GM12878 (cell line): ENCODE measurements around the gene RANBP1. TPM values are rescaled to one million over a fixed set of nuclear protein-coding genes. Genes with fewer than 3 reads are reported as not detected.

Experiments
- ATAC-seq: fragments of 200-7000 bp; cut with Tn5 transposase; 3 replicates; pipeline ENCODE4 v1.9.1; 2020; ENCODE audit warnings: mild to moderate bottlenecking, moderate library complexity
- BruUV-seq: library from RNA; stranded (reverse); fragments of 400-500 nt; replicated peaks from 2 replicates; lab custom pipeline; 2021; lab: Mats Ljungman, UMichigan
- CTCF ChIA-PET: fragments of 300-600 bp; sonication (Branson Sonifier 250); formaldehyde crosslinking; extraction: SDS; loops from one replicate; lab custom pipeline; 2021; ENCODE audit warnings: inconsistent platforms; lab: Yijun Ruan, JAX
- POLR2A ChIA-PET: fragments of 350-600 bp; formaldehyde crosslinking; extraction: SDS; loops from one replicate; lab custom pipeline; 2021; ENCODE audit warnings: inconsistent platforms; lab: Charles Lee
- RAD21 ChIA-PET: fragments of 300-600 bp; sonication (Branson Sonifier 250); formaldehyde crosslinking; loops from one replicate; lab custom pipeline; 2023; ENCODE audit warnings: antibody characterized with exemption; ENCODE audit not compliant: unreplicated experiment; lab: Charles Lee
- SMC1A ChIA-PET: fragments of 300-600 bp; sonication (Branson Sonifier 250); formaldehyde crosslinking; loops from one replicate; lab custom pipeline; 2023; ENCODE audit not compliant: unreplicated experiment, uncharacterized antibody; lab: Charles Lee
- DNase-seq: peaks from one replicate; pipeline ENCODE4 v3.0.0-alpha.2; 2011; ENCODE audit warnings: low read depth, low spot score
- FAIRE-seq: peaks from 3 replicates; lab custom pipeline; 2011; peaks lifted over from hg19 to GRCh38; lab: Jason Lieb, UNC
- H2AFZ ChIP-seq: 2 replicates; pipeline ENCODE4 v1.6.0; 2011; ENCODE audit warnings: low read depth, low read length, control low read depth; ENCODE audit not compliant: control insufficient read depth
- H3K27ac ChIP-seq: 2 replicates; pipeline ENCODE4 v1.5.1; 2011; ENCODE audit warnings: control low read depth; ENCODE audit not compliant: control insufficient read depth, insufficient read depth
- H3K27me3 ChIP-seq, 2 experiments: replicated peaks in 1 of 2; 2 replicates each; pipeline versions ENCODE4 v1.6.0 to v1.6.1; 2011; ENCODE audit warnings: low read length in 1 of 2; ENCODE audit not compliant: control insufficient read depth in 2 of 2, insufficient read depth in 2 of 2
- H3K36me3 ChIP-seq, 2 experiments: 2 replicates each; pipeline ENCODE4 v1.5.1; 2011; ENCODE audit warnings: low read length in 1 of 2; ENCODE audit not compliant: control insufficient read depth in 2 of 2, insufficient read depth in 2 of 2
- H3K4me1 ChIP-seq: 2 replicates; pipeline ENCODE4 v1.6.1; 2011; ENCODE audit warnings: mild to moderate bottlenecking, low read length, moderate library complexity, mixed read lengths; ENCODE audit not compliant: control insufficient read depth, insufficient read depth
- H3K4me2 ChIP-seq: 2 replicates; pipeline ENCODE4 v1.6.0; 2011; ENCODE audit warnings: control low read depth; ENCODE audit not compliant: control insufficient read depth, insufficient read depth
- H3K4me3 ChIP-seq: fragments of 200-600 bp; sonication (generic); 2 replicates; pipeline ENCODE4 v1.5.1; 2016
- H3K79me2 ChIP-seq: 2 replicates; pipeline ENCODE4 v1.6.0; 2011; ENCODE audit warnings: low read length; ENCODE audit not compliant: control insufficient read depth, insufficient read depth
- H3K9ac ChIP-seq: 2 replicates; pipeline ENCODE4 v1.8.0; 2011; ENCODE audit warnings: low read length, control low read depth, mixed read lengths; ENCODE audit not compliant: control insufficient read depth, insufficient read depth
- H3K9me3 ChIP-seq: replicated peaks from 3 replicates; pipeline ENCODE4 v1.5.1; 2011; ENCODE audit warnings: mild to moderate bottlenecking, low read length; ENCODE audit not compliant: control insufficient read depth, insufficient read depth
- H4K20me1 ChIP-seq: 2 replicates; pipeline ENCODE4 v1.6.0; 2011; ENCODE audit not compliant: control insufficient read depth, insufficient read depth
- DPF2 ChIP-seq: fragments of 450-650 bp; IDR thresholded peaks from 2 replicates; pipeline ENCODE4 v1.6.1; 2017; ENCODE audit warnings: mild to moderate bottlenecking
- FOXM1 ChIP-seq: IDR thresholded peaks from 2 replicates; pipeline ENCODE4 v1.6.1; 2012; ENCODE audit warnings: low read depth, mild to moderate bottlenecking, inconsistent platforms, low read length, moderate library complexity
- NFXL1 ChIP-seq: fragments of 450-650 bp; IDR thresholded peaks from 2 replicates; pipeline ENCODE4 v1.6.1; 2017; ENCODE audit warnings: antibody characterized with exemption, mild to moderate bottlenecking, borderline replicate concordance
- PAX5 ChIP-seq: IDR thresholded peaks from 2 replicates; pipeline ENCODE4 v1.6.1; 2011; ENCODE audit warnings: low read depth, low read length, borderline replicate concordance
- PML ChIP-seq: IDR thresholded peaks from 2 replicates; pipeline ENCODE4 v1.6.1; 2012; ENCODE audit warnings: low read length, inconsistent platforms
- POLR2AphosphoS2 ChIP-seq: IDR thresholded peaks from 2 replicates; pipeline ENCODE4 v1.6.1; 2011; ENCODE audit warnings: low read depth, mild to moderate bottlenecking, low read length, improper control_type of control experiment, moderate library complexity
- RBBP5 ChIP-seq: fragments of 200-600 bp; sonication (generic); conservative IDR thresholded peaks from 2 replicates; pipeline ENCODE4 v1.6.1; 2016
- RUNX3 ChIP-seq: IDR thresholded peaks from 2 replicates; pipeline ENCODE4 v1.6.1; 2012; ENCODE audit warnings: low read length, inconsistent platforms
- SIX5 ChIP-seq: IDR thresholded peaks from 2 replicates; pipeline ENCODE4 v1.6.1; 2011; ENCODE audit warnings: mild to moderate bottlenecking, low read depth, low read length, moderate library complexity; ENCODE audit not compliant: severe bottlenecking
- ZNF207 ChIP-seq: fragments of 450-650 bp; IDR thresholded peaks from 2 replicates; pipeline ENCODE4 v1.6.1; 2014; ENCODE audit warnings: antibody characterized with exemption, mild to moderate bottlenecking, borderline replicate concordance
- ZNF384 ChIP-seq: IDR thresholded peaks from 2 replicates; pipeline ENCODE4 v1.6.1; 2012; ENCODE audit warnings: low read depth, mild to moderate bottlenecking, low read length, improper control_type of control experiment, borderline replicate concordance
- ZZZ3 ChIP-seq: IDR thresholded peaks from 2 replicates; pipeline ENCODE4 v1.6.1; 2011; ENCODE audit warnings: low read depth; ENCODE audit not compliant: control insufficient read depth, insufficient read length
- WGBS: methylation state at CpG from one replicate; pipeline ENCODE4 v1.1.6; 2016; ENCODE audit warnings: low lambda C conversion rate; ENCODE audit not compliant: insufficient replicate concordance, insufficient coverage; ENCODE audit errors: missing lambda C conversion rate; 5-methylcytosine and 5-hydroxymethylcytosine counted together
- in situ Hi-C: fragments of 300-500 bp; cut with MboI; formaldehyde crosslinking; loops from 9 replicates; pipeline ENCODE4 v1.14.3; 2018; ENCODE audit warnings: mixed read lengths
- intact Hi-C: fragments of 100-400 bp; cut with micrococcal nuclease; formaldehyde crosslinking; loops from one replicate; pipeline ENCODE4 v1.14.2; 2022; ENCODE audit not compliant: unreplicated experiment
- polyA plus RNA-seq, 11 experiments: library from polyadenylated mRNA; depleted of rRNA in 4 of 11; unstranded in 6 of 11; stranded (reverse) in 5 of 11; fragments of >200 nt; fragmentation: Nextera tagmentation in 4 of 11; fragmentation: Illumina TruSeq in 1 of 11; extraction: Ambion mirVana in 4 of 11; extraction: Trizol in 1 of 11; gene quantifications; 1 replicate in 1 of 11; 2 replicates in 10 of 11; pipeline versions ENCODE4 v1.2.1 to v1.2.3, GENCODE V29; 2011 to 2016; ENCODE audit warnings: inconsistent platforms in 2 of 11, missing spikeins in 2 of 11, low read depth in 1 of 11
- total RNA-seq, 4 experiments: library from RNA; depleted of rRNA in 3 of 4; stranded (reverse); fragments of >200 nt in 3 of 4; fragmentation: Illumina TruSeq in 1 of 4; extraction: Trizol in 1 of 4; gene quantifications; 2 replicates each; pipeline versions ENCODE4 v1.2.1 to v1.2.3, GENCODE V29; 2013 to 2021
- TF ChIP-seq, protein P1 (sequence below): fragments of 450-650 bp; IDR thresholded peaks from 2 replicates; pipeline ENCODE4 v1.6.1; 2014; ENCODE audit warnings: mild to moderate bottlenecking
- TF ChIP-seq, protein P2 (sequence below): fragments of 450-650 bp; IDR thresholded peaks from 2 replicates; pipeline ENCODE4 v1.6.1; 2016; ENCODE audit warnings: mild to moderate bottlenecking

Gene RANBP1
- total and polyA plus RNA-seq, 10 of the 15 experiments (the other 5 are each of a cell fraction or from before 2014, with no cell fraction given), result 55.3 to 808 (median 394) TPM

DNA sequence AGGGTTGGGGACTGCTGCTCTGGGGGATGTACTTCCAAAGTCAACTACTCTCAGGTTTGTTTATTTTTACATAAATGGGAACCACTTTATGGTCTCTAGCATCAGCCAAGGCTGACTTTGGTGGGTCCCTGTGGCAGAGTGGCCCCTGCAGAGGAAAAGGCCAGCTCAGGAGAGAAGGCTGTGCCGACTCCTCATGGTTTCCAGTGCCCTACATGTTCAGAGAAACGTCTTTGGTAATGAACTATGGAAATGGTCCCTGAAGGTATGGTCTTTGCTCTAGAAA is 12.7 kb downstream of the RANBP1 start:
- FAIRE-seq (no peak), DNase-seq (no peak), ATAC-seq (no peak)
- no peak overlapping the region for H3K9ac ChIP-seq
- CTCF ChIA-PET, result interaction anchor here (2.1 kb wide), 1 partner anchor 160 kb away, joined by 7 read pairs; no protein-coding TSS in a partner anchor
- no peak overlapping the region for H3K27ac ChIP-seq
- no peaks in the 10 kb centered on the region for H4K20me1 ChIP-seq
- no peak overlapping the region for H2AFZ ChIP-seq
- SMC1A ChIA-PET, result no interaction called here
- no peak for TF ChIP-seq FOXM1
- TF ChIP-seq RUNX3, result no peak
- TF ChIP-seq PAX5, result no peak
- TF ChIP-seq POLR2AphosphoS2, result 0 out of 2 replicates have a peak, but pooled peaks have one; percentile 18
- no peak for TF ChIP-seq RBBP5
- no peak for TF ChIP-seq ZZZ3
- no peak for TF ChIP-seq ZNF384
- TF ChIP-seq, protein P1, sequence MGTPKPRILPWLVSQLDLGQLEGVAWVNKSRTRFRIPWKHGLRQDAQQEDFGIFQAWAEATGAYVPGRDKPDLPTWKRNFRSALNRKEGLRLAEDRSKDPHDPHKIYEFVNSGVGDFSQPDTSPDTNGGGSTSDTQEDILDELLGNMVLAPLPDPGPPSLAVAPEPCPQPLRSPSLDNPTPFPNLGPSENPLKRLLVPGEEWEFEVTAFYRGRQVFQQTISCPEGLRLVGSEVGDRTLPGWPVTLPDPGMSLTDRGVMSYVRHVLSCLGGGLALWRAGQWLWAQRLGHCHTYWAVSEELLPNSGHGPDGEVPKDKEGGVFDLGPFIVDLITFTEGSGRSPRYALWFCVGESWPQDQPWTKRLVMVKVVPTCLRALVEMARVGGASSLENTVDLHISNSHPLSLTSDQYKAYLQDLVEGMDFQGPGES, result no peak
- peak; percentile 61; the same call in 1 of the 2 replicates for TF ChIP-seq PML
- TF ChIP-seq NFXL1, result no peak
- no peak for TF ChIP-seq ZNF207
- TF ChIP-seq, protein P2, sequence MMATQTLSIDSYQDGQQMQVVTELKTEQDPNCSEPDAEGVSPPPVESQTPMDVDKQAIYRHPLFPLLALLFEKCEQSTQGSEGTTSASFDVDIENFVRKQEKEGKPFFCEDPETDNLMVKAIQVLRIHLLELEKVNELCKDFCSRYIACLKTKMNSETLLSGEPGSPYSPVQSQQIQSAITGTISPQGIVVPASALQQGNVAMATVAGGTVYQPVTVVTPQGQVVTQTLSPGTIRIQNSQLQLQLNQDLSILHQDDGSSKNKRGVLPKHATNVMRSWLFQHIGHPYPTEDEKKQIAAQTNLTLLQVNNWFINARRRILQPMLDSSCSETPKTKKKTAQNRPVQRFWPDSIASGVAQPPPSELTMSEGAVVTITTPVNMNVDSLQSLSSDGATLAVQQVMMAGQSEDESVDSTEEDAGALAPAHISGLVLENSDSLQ, result no peak
- TF ChIP-seq DPF2, result no peak
- TF ChIP-seq SIX5, result no peak
- intact Hi-C loops (no loop called here), in situ Hi-C loops (no loop called here)
- peaks cover 11% of the 10 kb centered on the region for H3K79me2 ChIP-seq
- H3K27me3 ChIP-seq, result no peaks in the 10 kb centered on the region
- no peak overlapping the region for H3K4me3 ChIP-seq
- POLR2A ChIA-PET, result interaction anchor here (1.8 kb wide), 1 partner anchor 9 kb away, joined by 4 read pairs; no protein-coding TSS in a partner anchor
- no TSS peak for BruUV-seq
- H3K36me3 ChIP-seq, result peaks cover 20 to 29% of the 10 kb centered on the region in 2 experiments; a peak in 3 of 4 replicates
- no peaks in the 10 kb centered on the region for H3K9me3 ChIP-seq
- peaks cover 12% of the 10 kb centered on the region for H3K4me1 ChIP-seq
- RAD21 ChIA-PET, result interaction anchor here (1.1 kb wide), 1 partner anchor 154 kb away, joined by 3 read pairs; no protein-coding TSS in a partner anchor
- no peak overlapping the region for H3K4me2 ChIP-seq
- 50% methylated on average over 2 of the region's 2 CpGs for WGBS
